Esophagus muscularis mucosa (tissue), 4 donors: ENCODE results near the gene TFAP2B. TPM values are rescaled to one million over a fixed set of nuclear protein-coding genes. Genes with fewer than 3 reads are reported as not detected.

Experiments
- DNase-seq: peaks from one replicate; pipeline ENCODE4 v3.0.0-alpha.2; 2017; ENCODE audit errors: extremely low spot score
- H3K27ac ChIP-seq, 4 donors: fragments of 200-600 bp; sonication (generic); replicated peaks in 1 of 4; 1 replicate in 3 of 4; 2 replicates in 1 of 4; pipeline ENCODE4 v1.5.1; 2016 to 2019; ENCODE audit warnings: mild to moderate bottlenecking in 1 of 4
- H3K27me3 ChIP-seq, 4 donors: fragments of 200-600 bp; sonication (generic); one replicate each; pipeline versions ENCODE4 v1.5.1 to v1.6.0; 2016 to 2019
- H3K36me3 ChIP-seq, 4 donors: fragments of 200-600 bp; sonication (generic); one replicate each; pipeline ENCODE4 v1.5.1; 2016 to 2019
- H3K4me1 ChIP-seq, 4 donors: fragments of 200-600 bp; sonication (generic); one replicate each; pipeline ENCODE4 v1.5.1; 2016 to 2019
- H3K4me3 ChIP-seq, 4 donors: fragments of 200-600 bp; sonication (generic); 1 replicate in 2 of 4; 2 replicates in 2 of 4; pipeline ENCODE4 v1.5.1; 2016 to 2019; ENCODE audit warnings: mild to moderate bottlenecking in 4 of 4, moderate library complexity in 1 of 4
- H3K9me3 ChIP-seq, 4 donors: fragments of 200-600 bp; sonication (generic); 1 replicate in 3 of 4; 2 replicates in 1 of 4; pipeline ENCODE4 v1.5.1; 2016 to 2019
- EP300 ChIP-seq: sonication (generic); formaldehyde crosslinking; IDR thresholded peaks from one replicate; pipeline ENCODE4 v1.6.1; 2017; ENCODE audit warnings: antibody characterized with exemption
- POLR2A ChIP-seq: fragments of 450-650 bp; IDR thresholded peaks from one replicate; pipeline ENCODE4 v1.6.1; 2017; ENCODE audit warnings: antibody characterized with exemption, moderate library complexity, mild to moderate bottlenecking, low read depth
- POLR2AphosphoS5 ChIP-seq, 2 donors: sonication (generic); formaldehyde crosslinking; IDR thresholded peaks; one replicate each; pipeline ENCODE4 v1.6.1; 2017; ENCODE audit warnings: antibody characterized with exemption in 2 of 2
- WGBS: methylation state at CpG from one replicate; pipeline ENCODE4 v1.1.5; 2018; 5-methylcytosine and 5-hydroxymethylcytosine counted together
- intact Hi-C: fragments of 100-400 bp; cut with DNase I; formaldehyde crosslinking; loops from one replicate; pipeline ENCODE4 v1.15.1; 2023
- total RNA-seq, 4 donors: library from RNA; depleted of rRNA; stranded (reverse); fragments of >200 nt; gene quantifications; one replicate each; pipeline versions ENCODE4 v1.1.0 to v1.2.1, GENCODE V29; 2016
- TF ChIP-seq, protein P1 (sequence below), 3 experiments: fragments of 200-600 bp in 2 of 3; fragments of 450-650 bp in 1 of 3; sonication (generic) in 2 of 3; IDR thresholded peaks; one replicate each; pipeline ENCODE4 v1.5.1; 2017 to 2019; ENCODE audit warnings: antibody characterized with exemption in 3 of 3, mild to moderate bottlenecking in 2 of 3, moderate library complexity in 1 of 3

The TFAP2B gene
- total RNA-seq, 4 donors from 2014 or later, result not detected

GRCh38 chr6:50792771-50793170, 25.9 kb upstream of the TFAP2B start:
- Histone ChIP-seq H3K4me1 (no peaks in the 10 kb centered on the region), H3K4me3 (no peak overlapping the region), H3K9me3 (no peaks in the 10 kb centered on the region), H3K36me3 (no peaks in the 10 kb centered on the region), H3K27ac (no peak overlapping the region), H3K27me3 (no peaks in the 10 kb centered on the region)
- TF ChIP-seq EP300, result no peak
- TF ChIP-seq, protein P1, sequence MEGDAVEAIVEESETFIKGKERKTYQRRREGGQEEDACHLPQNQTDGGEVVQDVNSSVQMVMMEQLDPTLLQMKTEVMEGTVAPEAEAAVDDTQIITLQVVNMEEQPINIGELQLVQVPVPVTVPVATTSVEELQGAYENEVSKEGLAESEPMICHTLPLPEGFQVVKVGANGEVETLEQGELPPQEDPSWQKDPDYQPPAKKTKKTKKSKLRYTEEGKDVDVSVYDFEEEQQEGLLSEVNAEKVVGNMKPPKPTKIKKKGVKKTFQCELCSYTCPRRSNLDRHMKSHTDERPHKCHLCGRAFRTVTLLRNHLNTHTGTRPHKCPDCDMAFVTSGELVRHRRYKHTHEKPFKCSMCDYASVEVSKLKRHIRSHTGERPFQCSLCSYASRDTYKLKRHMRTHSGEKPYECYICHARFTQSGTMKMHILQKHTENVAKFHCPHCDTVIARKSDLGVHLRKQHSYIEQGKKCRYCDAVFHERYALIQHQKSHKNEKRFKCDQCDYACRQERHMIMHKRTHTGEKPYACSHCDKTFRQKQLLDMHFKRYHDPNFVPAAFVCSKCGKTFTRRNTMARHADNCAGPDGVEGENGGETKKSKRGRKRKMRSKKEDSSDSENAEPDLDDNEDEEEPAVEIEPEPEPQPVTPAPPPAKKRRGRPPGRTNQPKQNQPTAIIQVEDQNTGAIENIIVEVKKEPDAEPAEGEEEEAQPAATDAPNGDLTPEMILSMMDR (IDR thresholded peaks at IDR 0.05), result no peak
- TF ChIP-seq POLR2A, result no peak
- TF ChIP-seq POLR2AphosphoS5 (IDR thresholded peaks at IDR 0.05), result no peak
- intact Hi-C loops, result loop anchor here (10.0 kb wide), 1 partner anchor 668 kb away; no protein-coding TSS in a partner anchor
- no peak for DNase-seq
- WGBS, result 61% methylated on average over 1 of the region's 1 CpG

DNA sequence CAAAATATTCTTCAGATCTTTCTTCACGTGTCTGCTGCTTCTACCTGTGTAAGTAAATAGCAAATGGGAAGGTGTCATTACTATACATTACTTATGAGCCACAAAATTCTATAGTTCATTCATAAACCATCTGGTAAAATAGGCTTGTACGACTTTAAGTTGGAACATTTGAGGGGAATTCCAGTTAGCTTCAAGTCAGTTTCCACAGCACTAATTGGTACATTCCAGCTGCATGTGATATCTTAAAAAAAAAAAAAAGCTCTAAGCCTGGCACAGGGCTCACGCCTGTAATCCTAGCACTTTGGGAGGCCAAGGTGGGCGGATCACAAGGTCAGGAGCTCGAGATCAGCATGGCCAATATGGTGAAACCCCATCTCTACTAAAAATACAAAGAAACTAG, 23.1 kb upstream of the TFAP2B start:
- Histone ChIP-seq H3K36me3 (no peaks in the 10 kb centered on the region), H3K27ac (no peak overlapping the region), H3K27me3 (no peaks in the 10 kb centered on the region), H3K9me3 (no peaks in the 10 kb centered on the region), H3K4me1 (no peaks in the 10 kb centered on the region), H3K4me3 (no peak overlapping the region)
- intact Hi-C loops, result loop anchor here (10.0 kb wide), 1 partner anchor 671 kb away; no protein-coding TSS in a partner anchor
- DNase-seq, result no peak
- WGBS, result 74% methylated on average over 5 of the region's 5 CpGs
- TF ChIP-seq, protein P1 (IDR thresholded peaks at IDR 0.05), result no peak
- TF ChIP-seq POLR2AphosphoS5 (IDR thresholded peaks at IDR 0.05), result no peak
- TF ChIP-seq EP300, result no peak
- no peak for TF ChIP-seq POLR2A

DNA sequence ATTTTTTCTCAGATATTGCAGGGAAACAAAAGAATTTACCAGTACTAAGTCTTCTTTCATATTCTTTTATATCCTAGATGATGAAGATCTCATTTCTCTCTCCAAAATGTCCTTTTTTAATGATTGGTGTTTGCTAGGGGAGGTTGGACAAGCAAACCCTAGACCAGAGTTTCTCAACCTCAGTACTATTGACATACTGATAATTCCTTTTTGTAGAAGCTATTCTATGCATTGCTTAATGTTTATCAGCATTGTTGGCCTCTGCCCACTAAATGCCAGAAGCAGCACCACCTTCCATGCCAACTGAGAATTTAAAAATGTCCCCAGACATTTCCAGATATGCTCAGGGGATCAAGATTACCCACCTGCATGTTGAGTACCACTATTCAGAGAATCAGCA, 14.4 kb upstream of the TFAP2B start:
- H3K9me3 ChIP-seq, result no peaks in the 10 kb centered on the region
- no peaks in the 10 kb centered on the region for H3K36me3 ChIP-seq
- no peak for DNase-seq
- intact Hi-C loops, result no loop called here
- H3K4me1 ChIP-seq, result no peaks in the 10 kb centered on the region
- TF ChIP-seq POLR2AphosphoS5 (IDR thresholded peaks at IDR 0.05), result no peak
- TF ChIP-seq, protein P1 (IDR thresholded peaks at IDR 0.05), result no peak
- TF ChIP-seq EP300, result no peak
- no peak for TF ChIP-seq POLR2A
- H3K27ac ChIP-seq, result no peak overlapping the region
- H3K4me3 ChIP-seq, result no peak overlapping the region
- H3K27me3 ChIP-seq, result no peaks in the 10 kb centered on the region

- intact Hi-C loops, result no loop called here
- TF ChIP-seq, protein P1 (IDR thresholded peaks at IDR 0.05), result no peak
- no peak for TF ChIP-seq POLR2A
- TF ChIP-seq POLR2AphosphoS5 (IDR thresholded peaks at IDR 0.05), result no peak
- TF ChIP-seq EP300, result no peak
- peaks cover 0 to 20% (median 0%) of the 10 kb centered on the region in 4 donors for H3K27me3 ChIP-seq
Observed at GRCh38 chr6:50807035-50807434, 11.6 kb upstream of the TFAP2B start.

DNA sequence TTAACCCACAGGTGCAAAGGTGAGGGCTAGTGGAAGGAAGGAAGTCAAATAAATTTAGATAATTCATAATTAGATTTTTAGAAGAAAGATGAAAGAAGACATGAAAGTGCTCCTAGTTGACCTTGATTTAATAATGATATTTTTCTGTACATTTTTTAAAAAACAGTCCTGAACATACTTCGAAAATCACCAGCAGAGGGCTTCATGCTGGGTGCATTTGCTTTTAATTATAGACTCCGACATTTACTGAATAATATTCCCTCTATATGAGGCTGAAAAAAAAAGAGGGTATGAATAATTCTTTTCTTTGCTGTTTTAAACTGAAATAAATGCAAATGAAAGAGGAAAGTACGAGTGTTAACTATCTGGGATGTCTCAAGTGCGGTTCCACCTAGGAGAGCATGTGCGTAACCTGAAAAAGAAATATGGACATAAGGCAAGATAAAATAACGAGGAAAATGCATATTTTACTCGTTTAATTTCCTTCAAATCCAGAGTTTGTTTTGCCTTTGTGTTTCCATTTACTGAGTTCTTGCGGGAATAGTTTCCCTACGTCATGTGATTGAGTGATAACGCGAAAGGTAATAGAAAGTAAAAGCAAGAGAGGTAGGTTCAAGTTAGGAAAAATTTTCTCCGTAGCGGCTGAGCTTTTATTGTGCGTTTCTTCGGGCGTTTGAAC, 3.1 kb upstream of the TFAP2B start:
- peaks cover 10 to 20% (median 17%) of the 10 kb centered on the region in 4 donors for H3K4me1 ChIP-seq
- TF ChIP-seq EP300, result no peak
- no peak for TF ChIP-seq POLR2AphosphoS5 (IDR thresholded peaks at IDR 0.05)
- no peak for TF ChIP-seq POLR2A
- TF ChIP-seq, protein P1 (IDR thresholded peaks at IDR 0.05), result no peak
- peak overlapping the region; percentile 38 to 53 (median 45) for H3K4me3 ChIP-seq
- H3K27me3 ChIP-seq, result peaks cover 0 to 91% (median 30%) of the 10 kb centered on the region in 4 donors
- no peaks in the 10 kb centered on the region for H3K36me3 ChIP-seq
- DNase-seq, result no peak
- WGBS, result 7% methylated on average over 16 of the region's 16 CpGs
- intact Hi-C loops, result loop anchor here (5.0 kb wide), 3 partner anchors 537 to 1207 kb away; no protein-coding TSS in a partner anchor
- no peaks in the 10 kb centered on the region for H3K9me3 ChIP-seq
- no peak overlapping the region for H3K27ac ChIP-seq

More at GRCh38 chr6:50807035-50807434, 11.6 kb upstream of the TFAP2B start:
- Histone ChIP-seq H3K27ac (no peak overlapping the region), H3K36me3 (no peaks in the 10 kb centered on the region), H3K4me3 (no peak overlapping the region), H3K4me1 (no peaks in the 10 kb centered on the region), H3K9me3 (no peaks in the 10 kb centered on the region)
- DNase-seq, result no peak
